H1 (cell line): ENCODE data around the gene NDUFA12. TPM values are rescaled to one million over a fixed set of nuclear protein-coding genes. Genes with fewer than 3 reads are reported as not detected.

Experiments used
- CTCF ChIA-PET: fragments of 300-600 bp; sonication (Branson Sonifier 250); formaldehyde crosslinking; loops from one replicate; lab custom pipeline; 2021; ENCODE audit not compliant: partially characterized antibody; lab: Charles Lee
- POLR2A ChIA-PET: fragments of 300-600 bp; sonication (Branson Sonifier 250); formaldehyde crosslinking; loops from one replicate; lab custom pipeline; 2021; ENCODE audit warnings: inconsistent platforms; ENCODE audit not compliant: partially characterized antibody; lab: Charles Lee
- DNase-seq, 2 experiments: peaks; one replicate each; pipeline versions ENCODE4 v3.0.0 to v3.0.0-alpha.2; 2010 to 2022; ENCODE audit warnings: low spot score in 2 of 2, low read depth in 1 of 2, mixed read lengths in 1 of 2
- FAIRE-seq: peaks from 2 replicates; lab custom pipeline; 2011; peaks lifted over from hg19 to GRCh38; lab: Jason Lieb, UNC
- H2AFZ ChIP-seq: 2 replicates; pipeline ENCODE4 v1.8.1; 2012; ENCODE audit warnings: low read length, inconsistent platforms
- H2AK5ac ChIP-seq: 2 replicates; pipeline ENCODE4 v1.6.1; 2013; ENCODE audit warnings: low read depth, low read length
- H2BK120ac ChIP-seq: replicated peaks from 2 replicates; pipeline ENCODE3; 2013; ENCODE audit warnings: low read depth, low read length, inconsistent platforms
- H2BK12ac ChIP-seq: 2 replicates; pipeline ENCODE4 v1.6.1; 2013; ENCODE audit warnings: low read depth, low read length
- H2BK15ac ChIP-seq: 2 replicates; pipeline ENCODE4 v1.6.1; 2013; ENCODE audit warnings: low read length
- H2BK20ac ChIP-seq: 2 replicates; pipeline ENCODE4 v1.6.1; 2013; ENCODE audit warnings: low read length
- H2BK5ac ChIP-seq: 2 replicates; pipeline ENCODE4 v1.6.1; 2013; ENCODE audit warnings: low read depth, low read length
- H3K14ac ChIP-seq: 2 replicates; pipeline ENCODE4 v1.6.1; 2013; ENCODE audit warnings: inconsistent platforms; ENCODE audit not compliant: insufficient read length
- H3K18ac ChIP-seq: 2 replicates; pipeline ENCODE4 v1.6.1; 2013; ENCODE audit warnings: low read length; ENCODE audit errors: extremely low read depth
- H3K23ac ChIP-seq: 2 replicates; pipeline ENCODE4 v1.6.1; 2013; ENCODE audit warnings: inconsistent platforms; ENCODE audit not compliant: insufficient read length
- H3K23me2 ChIP-seq: 2 replicates; pipeline ENCODE4 v1.6.1; 2013; ENCODE audit warnings: low read depth, low read length
- H3K27ac ChIP-seq: 2 replicates; pipeline ENCODE4 v1.6.1; 2011; ENCODE audit warnings: low read depth, low read length, inconsistent platforms
- H3K27me3 ChIP-seq, 4 experiments: replicated peaks in 1 of 4; 1 replicate in 1 of 4; 2 replicates in 3 of 4; pipeline versions ENCODE4 v1.6.1 to v1.8.1; 2011 to 2013; ENCODE audit warnings: low read length in 3 of 4, mild to moderate bottlenecking in 3 of 4, inconsistent platforms in 2 of 4, mixed read lengths in 2 of 4, moderate library complexity in 1 of 4; ENCODE audit not compliant: control insufficient read depth in 3 of 4, insufficient read depth in 3 of 4; ENCODE audit errors: extremely low read depth in 1 of 4
- H3K36me3 ChIP-seq, 4 experiments: 2 replicates each; pipeline versions ENCODE4 v1.6.1 to v1.8.1; 2011 to 2013; ENCODE audit warnings: mild to moderate bottlenecking in 4 of 4, low read length in 3 of 4, moderate library complexity in 2 of 4, control low read depth in 1 of 4, inconsistent platforms in 1 of 4; ENCODE audit not compliant: insufficient read depth in 4 of 4, control insufficient read depth in 2 of 4
- H3K4ac ChIP-seq: replicated peaks from 2 replicates; pipeline ENCODE3; 2013; ENCODE audit warnings: low read length, low read depth, mixed read lengths, inconsistent platforms; ENCODE audit not compliant: insufficient read length
- H3K4me1 ChIP-seq, 4 experiments: replicated peaks in 1 of 4; 1 replicate in 1 of 4; 2 replicates in 3 of 4; pipeline versions ENCODE4 v1.6.1 to v1.8.1; 2011 to 2013; ENCODE audit warnings: low read length in 3 of 4, inconsistent platforms in 2 of 4, mixed read lengths in 1 of 4; ENCODE audit not compliant: insufficient read depth in 4 of 4, control insufficient read depth in 3 of 4
- H3K4me2 ChIP-seq, 2 experiments: 2 replicates each; pipeline versions ENCODE4 v1.6.1 to v1.8.1; 2011 to 2013; ENCODE audit warnings: low read depth in 2 of 2, low read length in 2 of 2, control low read depth in 1 of 2, inconsistent platforms in 1 of 2, mild to moderate bottlenecking in 1 of 2; ENCODE audit not compliant: insufficient read depth in 1 of 2
- H3K4me3 ChIP-seq, 4 experiments: fragments of 200-600, 300-600 bp in 1 of 4; sonication (generic), shearing (Covaris generic), sonication (Bioruptor Twin) in 1 of 4; 2 replicates each; pipeline versions ENCODE4 v1.5.1 to v1.8.1; 2011 to 2016; ENCODE audit warnings: low read length in 4 of 4, low read depth in 3 of 4, control low read depth in 2 of 4, inconsistent platforms in 2 of 4, mild to moderate bottlenecking in 2 of 4, mixed read lengths in 1 of 4, moderate library complexity in 1 of 4; ENCODE audit not compliant: insufficient read depth in 2 of 4; ENCODE audit errors: extremely low read depth in 1 of 4
- H3K56ac ChIP-seq: replicated peaks from 2 replicates; pipeline ENCODE3; 2013; ENCODE audit warnings: low read depth, mild to moderate bottlenecking, mixed read lengths, low read length, inconsistent platforms; ENCODE audit not compliant: insufficient read length
- H3K79me1 ChIP-seq: 2 replicates; pipeline ENCODE4 v1.6.1; 2013; ENCODE audit warnings: low read depth, low read length, control low read depth
- H3K79me2 ChIP-seq, 2 experiments: 2 replicates each; pipeline versions ENCODE4 v1.6.1 to v1.8.1; 2012 to 2013; ENCODE audit warnings: low read length in 2 of 2, mild to moderate bottlenecking in 2 of 2, inconsistent platforms in 1 of 2; ENCODE audit not compliant: insufficient read depth in 2 of 2, control insufficient read depth in 1 of 2
- H3K9ac ChIP-seq, 4 experiments: replicated peaks in 1 of 4; 1 replicate in 1 of 4; 2 replicates in 3 of 4; pipeline versions ENCODE4 v1.6.1 to v1.8.1; 2011 to 2013; ENCODE audit warnings: low read depth in 3 of 4, low read length in 3 of 4, control low read depth in 2 of 4, mild to moderate bottlenecking in 2 of 4, moderate library complexity in 2 of 4, inconsistent platforms in 1 of 4; ENCODE audit errors: extremely low read depth in 1 of 4
- H3K9me3 ChIP-seq, 2 experiments: 2 replicates each; pipeline versions ENCODE4 v1.6.1 to v1.8.1; 2012 to 2013; ENCODE audit warnings: mild to moderate bottlenecking in 2 of 2, moderate library complexity in 2 of 2, control low read depth in 1 of 2, inconsistent platforms in 1 of 2, low read depth in 1 of 2, low read length in 1 of 2, mixed read lengths in 1 of 2; ENCODE audit not compliant: insufficient read depth in 2 of 2
- H4K20me1 ChIP-seq, 2 experiments: replicated peaks in 1 of 2; 2 replicates each; pipeline versions ENCODE3 to v1.8.1; 2011 to 2013; ENCODE audit warnings: inconsistent platforms in 2 of 2, low read length in 2 of 2, mild to moderate bottlenecking in 1 of 2; ENCODE audit not compliant: insufficient read depth in 2 of 2, control insufficient read depth in 1 of 2
- H4K5ac ChIP-seq: 2 replicates; pipeline ENCODE4 v1.6.1; 2013; ENCODE audit warnings: low read length, low read depth, mixed read lengths, inconsistent platforms; ENCODE audit not compliant: insufficient read length
- H4K8ac ChIP-seq: 2 replicates; pipeline ENCODE4 v1.8.0; 2013; ENCODE audit warnings: mild to moderate bottlenecking, moderate library complexity, low read length, inconsistent platforms; ENCODE audit not compliant: insufficient read depth; ENCODE audit errors: extremely low read depth
- H4K91ac ChIP-seq: replicated peaks from 2 replicates; pipeline ENCODE3; 2013; ENCODE audit warnings: low read length, mixed read lengths, inconsistent platforms; ENCODE audit not compliant: insufficient read length
- BCL11A ChIP-seq, 2 experiments: IDR thresholded peaks; one replicate each; pipeline ENCODE4 v1.6.1; 2011; ENCODE audit warnings: low read depth in 2 of 2, low read length in 2 of 2, mild to moderate bottlenecking in 2 of 2
- BRCA1 ChIP-seq: IDR thresholded peaks from 2 replicates; pipeline ENCODE4 v1.6.1; 2012; ENCODE audit warnings: low read depth, low read length, improper control_type of control experiment
- CBX5 ChIP-seq: fragments of 300-800, 300-1000 bp; sonication (generic); IDR thresholded peaks from 2 replicates; pipeline ENCODE4 v1.7.1; 2016; ENCODE audit warnings: antibody characterized with exemption, low read length, low read depth
- CHD2 ChIP-seq: IDR thresholded peaks from 2 replicates; pipeline ENCODE4 v1.6.1; 2012; ENCODE audit warnings: low read length, improper control_type of control experiment
- EZH2 ChIP-seq: fragments of 200-600 bp; sonication (generic); IDR thresholded peaks from 2 replicates; pipeline ENCODE4 v1.7.1; 2012; ENCODE audit warnings: low read depth, mild to moderate bottlenecking, moderate library complexity, low read length, inconsistent platforms; ENCODE audit not compliant: severe bottlenecking
- MAFK ChIP-seq: IDR thresholded peaks from 2 replicates; pipeline ENCODE4 v1.6.1; 2012; ENCODE audit warnings: low read depth, mild to moderate bottlenecking, improper control_type of control experiment, low read length
- NANOG ChIP-seq: IDR thresholded peaks from 2 replicates; pipeline ENCODE4 v1.6.1; 2011; ENCODE audit warnings: low read length, low read depth, mild to moderate bottlenecking, inconsistent platforms; ENCODE audit not compliant: insufficient read depth, poor library complexity, severe bottlenecking
- POLR2A ChIP-seq, 2 experiments: IDR thresholded peaks; 1 replicate in 1 of 2; 2 replicates in 1 of 2; pipeline ENCODE4 v1.6.1; 2011; ENCODE audit warnings: low read depth in 2 of 2, low read length in 2 of 2, mild to moderate bottlenecking in 2 of 2; ENCODE audit errors: control extremely low read depth in 1 of 2
- RNF2 ChIP-seq: fragments of 200-900, 300-1000 bp; sonication (generic); IDR thresholded peaks from 2 replicates; pipeline ENCODE4 v1.7.1; 2016; ENCODE audit warnings: borderline replicate concordance, low read depth, mild to moderate bottlenecking, antibody characterized with exemption, low read length; ENCODE audit not compliant: poor library complexity, severe bottlenecking; ENCODE audit errors: missing control alignments
- SAP30 ChIP-seq: fragments of 300-600 bp; sonication (generic); IDR thresholded peaks from 2 replicates; pipeline ENCODE4 v1.7.1; 2012; ENCODE audit warnings: low read length, moderate library complexity, mild to moderate bottlenecking, inconsistent platforms; ENCODE audit not compliant: insufficient read depth, insufficient replicate concordance
- SIRT6 ChIP-seq: IDR thresholded peaks from one replicate; pipeline ENCODE4 v1.7.1; 2012; ENCODE audit warnings: low read length, inconsistent platforms
- SUZ12 ChIP-seq: fragments of 200-600 bp; sonication (generic); IDR thresholded peaks from 2 replicates; pipeline ENCODE4 v1.6.1; 2012; ENCODE audit warnings: mild to moderate bottlenecking, inconsistent platforms, low read length, moderate library complexity, mixed read lengths
- TEAD4 ChIP-seq: IDR thresholded peaks from 2 replicates; pipeline ENCODE4 v1.6.1; 2012; ENCODE audit warnings: low read depth, low read length, inconsistent platforms, mixed read lengths
- USF2 ChIP-seq: IDR thresholded peaks from 2 replicates; pipeline ENCODE4 v1.6.1; 2011; ENCODE audit warnings: low read length, improper control_type of control experiment
- polyA plus RNA-seq, 7 experiments: library from polyadenylated mRNA; depleted of rRNA in 3 of 7; stranded (reverse) in 5 of 7; unstranded in 2 of 7; fragments of >200 nt in 5 of 7; fragments of 200-250 nt in 2 of 7; gene quantifications; 1 replicate in 5 of 7; 2 replicates in 1 of 7; 4 replicates in 1 of 7; pipeline versions ENCODE4 v1.2.1 to v1.2.3, GENCODE V29; 2011 to 2013; ENCODE audit warnings: missing spikeins in 2 of 7, mixed read lengths in 2 of 7
- total RNA-seq: library from RNA; stranded (reverse); fragmentation: NEBNext Ultra II Directional; extraction: Animal tissue kit (Norgen Biotek cat#: 25700); gene quantifications from 2 replicates; pipeline ENCODE4 v1.2.1, GENCODE V29; 2021

Gene NDUFA12
- total and polyA plus RNA-seq, 2 of the 8 experiments (the other 6 are each of a cell fraction or from before 2014, with no cell fraction given): 98.1 to 157 TPM

GRCh38 chr12:94969424-94969823, 34.1 kb downstream of the NDUFA12 start:
- FAIRE-seq (no peak), DNase-seq (no peak)
- ChIA-PET CTCF (interaction anchor here (0.6 to 1.6 kb wide), 2 partner anchors 15 to 161 kb away, joined by 3 to 5 read pairs; no protein-coding TSS in a partner anchor), POLR2A (interaction anchor here (4.4 kb wide), 1 partner anchor 13 kb away, joined by 18 read pairs; no protein-coding TSS in a partner anchor)
- no peak overlapping the region for H4K91ac ChIP-seq
- no peak overlapping the region for H4K5ac ChIP-seq
- H3K4ac ChIP-seq: no peak overlapping the region
- no peak overlapping the region for H3K4me3 ChIP-seq
- no peaks in the 10 kb centered on the region for H3K4me1 ChIP-seq
- no peak overlapping the region for H2BK12ac ChIP-seq
- H4K20me1 ChIP-seq: no peaks in the 10 kb centered on the region
- H3K79me2 ChIP-seq: no peaks in the 10 kb centered on the region
- no peak overlapping the region for H2BK5ac ChIP-seq
- H3K23ac ChIP-seq: no peak overlapping the region
- TF ChIP-seq RNF2 (no peak), POLR2A (IDR thresholded peaks at IDR 0.05; ENCODE audit: control extremely low read depth in 1 of 2, low read depth in 2 of 2, low read length in 2 of 2) (no peak), MAFK (no peak), TEAD4 (no peak), SAP30 (no peak), BRCA1 (no peak), USF2 (no peak), SIRT6 (no peak), CBX5 (no peak), CHD2 (no peak), SUZ12 (no peak), NANOG (no peak), BCL11A (IDR thresholded peaks at IDR 0.05; ENCODE audit: low read depth in 2 of 2, low read length in 2 of 2) (no peak), EZH2 (no peak)
- no peak overlapping the region for H2BK20ac ChIP-seq
- H3K79me1 ChIP-seq: no peaks in the 10 kb centered on the region
- H2AK5ac ChIP-seq: no peak overlapping the region
- no peak overlapping the region for H3K18ac ChIP-seq
- H3K14ac ChIP-seq: no peak overlapping the region
- no peak overlapping the region for H3K56ac ChIP-seq
- H3K27me3 ChIP-seq: no peaks in the 10 kb centered on the region
- 0 out of 8 replicates have a peak, but pooled peaks cover 0 to 5% (median 0%) of the 10 kb centered on the region in 4 experiments for H3K36me3 ChIP-seq
- H3K9me3 ChIP-seq: no peaks in the 10 kb centered on the region
- no peak overlapping the region for H2BK120ac ChIP-seq
- no peak overlapping the region for H4K8ac ChIP-seq
- H3K23me2 ChIP-seq: no peaks in the 10 kb centered on the region
- H3K4me2 ChIP-seq: no peak overlapping the region
- no peak overlapping the region for H2AFZ ChIP-seq
- H2BK15ac ChIP-seq: no peak overlapping the region
- no peak overlapping the region for H3K27ac ChIP-seq
- no peak overlapping the region for H3K9ac ChIP-seq
